Measurements from ENCODE around the gene PHF21A. TPM values are rescaled to one million over a fixed set of nuclear protein-coding genes. Genes with fewer than 3 reads are reported as not detected.

The PHF21A gene
- total RNA-seq, 4 donors from 2014 or later = 28.5 to 53.9 (median 42.2) TPM

GRCh38 chr11:45941285-45941684 is 180.0 kb downstream of the PHF21A start:
- WGBS, 2 donors (ENCODE audit: low coverage in 1 of 2) = 79 to 87% methylated on average over 3 to 4 of the region's 4 CpGs
- no peak for TF ChIP-seq CTCF (IDR thresholded peaks at IDR 0.05)
- no peak for TF ChIP-seq EP300 (IDR thresholded peaks at IDR 0.05)
- Histone ChIP-seq H3K27me3 (no peaks in the 10 kb centered on the region), H3K4me1 (no peaks in the 10 kb centered on the region), H3K27ac (no peak overlapping the region), H3K36me3 (peaks cover 0 to 88% of the 10 kb centered on the region in 2 donors), H3K4me3 (no peak overlapping the region), H3K9me3 (no peaks in the 10 kb centered on the region)
- no peak for ATAC-seq

GRCh38 chr11:45939836-45940235 is 181.4 kb downstream of the PHF21A start:
- TF ChIP-seq POLR2A (IDR thresholded peaks at IDR 0.05) = no peak
- no peak for TF ChIP-seq POLR2AphosphoS5 (IDR thresholded peaks at IDR 0.05)
- no peak for TF ChIP-seq EP300 (IDR thresholded peaks at IDR 0.05)
- no peak for TF ChIP-seq CTCF (IDR thresholded peaks at IDR 0.05)
- peaks cover 0 to 88% of the 10 kb centered on the region in 2 donors for H3K36me3 ChIP-seq
- no peaks in the 10 kb centered on the region for H3K27me3 ChIP-seq
- H3K4me1 ChIP-seq = no peaks in the 10 kb centered on the region
- no peaks in the 10 kb centered on the region for H3K9me3 ChIP-seq
- no peak overlapping the region for H3K27ac ChIP-seq
- WGBS, 2 donors (ENCODE audit: low coverage in 1 of 2) = 78 to 91% methylated on average over 1 to 2 of the region's 2 CpGs
- ATAC-seq = no peak
- no peak overlapping the region for H3K4me3 ChIP-seq

- no peak overlapping the region for H3K27ac ChIP-seq
- peaks cover 0 to 88% of the 10 kb centered on the region in 2 donors for H3K36me3 ChIP-seq
- no peaks in the 10 kb centered on the region for H3K9me3 ChIP-seq
- WGBS, 2 donors (ENCODE audit: low coverage in 1 of 2) = 91% methylated on average over 6 to 10 of the region's 10 CpGs
- TF ChIP-seq CTCF (IDR thresholded peaks at IDR 0.05) (no peak), POLR2AphosphoS5 (IDR thresholded peaks at IDR 0.05) (no peak), EP300 (IDR thresholded peaks at IDR 0.05) (no peak), POLR2A (IDR thresholded peaks at IDR 0.05) (no peak)
- no peak overlapping the region for H3K4me3 ChIP-seq
- ATAC-seq = no peak
- H3K4me1 ChIP-seq = no peaks in the 10 kb centered on the region
- H3K27me3 ChIP-seq = no peaks in the 10 kb centered on the region
Measured at GRCh38 chr11:45937916-45938315, 183.3 kb downstream of the PHF21A start.

- H3K4me3 ChIP-seq = no peak overlapping the region
- no peak overlapping the region for H3K27ac ChIP-seq
- TF ChIP-seq CTCF (IDR thresholded peaks at IDR 0.05) (no peak), POLR2A (IDR thresholded peaks at IDR 0.05) (no peak), POLR2AphosphoS5 (IDR thresholded peaks at IDR 0.05) (no peak), EP300 (IDR thresholded peaks at IDR 0.05) (no peak)
- 80 to 92% methylated on average over 3 of the region's 4 CpGs for WGBS, 2 donors (ENCODE audit: low coverage in 1 of 2)
- H3K36me3 ChIP-seq = peaks cover 0 to 88% of the 10 kb centered on the region in 2 donors
- no peaks in the 10 kb centered on the region for H3K4me1 ChIP-seq
- H3K9me3 ChIP-seq = no peaks in the 10 kb centered on the region
- no peak for ATAC-seq
- no peaks in the 10 kb centered on the region for H3K27me3 ChIP-seq
Measured at GRCh38 chr11:45936511-45937054, 184.7 kb downstream of the PHF21A start.

GRCh38 chr11:45935349-45936064 is 185.7 kb downstream of the PHF21A start:
- TF ChIP-seq POLR2AphosphoS5 (IDR thresholded peaks at IDR 0.05) (no peak), CTCF (IDR thresholded peaks at IDR 0.05) (no peak), POLR2A (IDR thresholded peaks at IDR 0.05) (no peak), EP300 (IDR thresholded peaks at IDR 0.05) (no peak)
- Histone ChIP-seq H3K9me3 (no peaks in the 10 kb centered on the region), H3K27me3 (no peaks in the 10 kb centered on the region), H3K27ac (no peak overlapping the region), H3K4me3 (no peak overlapping the region), H3K36me3 (peaks cover 0 to 88% of the 10 kb centered on the region in 2 donors), H3K4me1 (no peaks in the 10 kb centered on the region)
- ATAC-seq = no peak
- WGBS, 2 donors (ENCODE audit: low coverage in 1 of 2) = 75 to 81% methylated on average over 7 to 8 of the region's 8 CpGs

All from gastroesophageal sphincter (tissue), 4 donors.